ENCODE measurements around the gene MYOM1.

DNA sequence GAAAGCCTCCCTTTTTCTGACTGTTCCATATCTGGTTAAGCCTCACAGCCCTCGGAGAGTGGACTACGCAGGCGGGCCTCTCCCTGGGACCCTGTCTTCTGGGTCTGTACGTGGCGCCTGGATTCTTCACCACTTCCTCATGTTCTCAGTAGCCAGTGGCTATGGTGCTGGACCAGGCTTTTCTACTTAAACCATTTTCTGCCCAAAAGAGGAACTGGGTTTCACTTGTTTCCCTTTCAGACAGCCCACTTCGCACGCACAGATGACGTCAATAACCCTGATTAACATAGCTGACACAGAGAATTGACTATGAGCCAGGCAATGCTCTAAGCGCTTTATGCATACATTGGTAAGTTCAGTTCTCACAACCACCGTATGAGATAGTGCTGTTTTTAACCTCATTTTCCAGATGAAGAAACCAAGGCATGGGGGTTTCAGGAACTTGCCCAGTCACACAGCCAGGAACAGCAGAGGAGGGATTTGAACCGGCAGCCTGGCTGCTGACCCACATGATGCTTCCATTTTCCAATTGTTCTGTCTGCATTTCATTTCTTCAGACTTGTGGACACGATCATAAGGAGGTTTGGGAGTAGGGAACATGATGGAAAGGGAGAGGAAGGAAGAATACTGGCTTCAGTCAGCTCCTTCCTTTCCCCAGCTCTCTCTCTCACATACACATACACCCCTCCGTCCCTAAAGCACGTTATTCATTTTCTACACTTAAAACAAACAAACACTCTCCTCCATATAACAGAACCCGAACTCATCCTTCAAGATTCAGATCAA is 41.7 kb downstream of the MYOM1 start:
- TF ChIP-seq POLR2AphosphoS5 (IDR thresholded peaks at IDR 0.05; ENCODE audit: low read depth, low read length) (no peak), SIN3A (IDR thresholded peaks at IDR 0.05; ENCODE audit: borderline replicate concordance, insufficient read depth, low read length) (no peak), TAF1 (IDR thresholded peaks at IDR 0.05; ENCODE audit: borderline replicate concordance, insufficient read depth, low read length) (no peak)
- TF ChIP-seq, protein P1, sequence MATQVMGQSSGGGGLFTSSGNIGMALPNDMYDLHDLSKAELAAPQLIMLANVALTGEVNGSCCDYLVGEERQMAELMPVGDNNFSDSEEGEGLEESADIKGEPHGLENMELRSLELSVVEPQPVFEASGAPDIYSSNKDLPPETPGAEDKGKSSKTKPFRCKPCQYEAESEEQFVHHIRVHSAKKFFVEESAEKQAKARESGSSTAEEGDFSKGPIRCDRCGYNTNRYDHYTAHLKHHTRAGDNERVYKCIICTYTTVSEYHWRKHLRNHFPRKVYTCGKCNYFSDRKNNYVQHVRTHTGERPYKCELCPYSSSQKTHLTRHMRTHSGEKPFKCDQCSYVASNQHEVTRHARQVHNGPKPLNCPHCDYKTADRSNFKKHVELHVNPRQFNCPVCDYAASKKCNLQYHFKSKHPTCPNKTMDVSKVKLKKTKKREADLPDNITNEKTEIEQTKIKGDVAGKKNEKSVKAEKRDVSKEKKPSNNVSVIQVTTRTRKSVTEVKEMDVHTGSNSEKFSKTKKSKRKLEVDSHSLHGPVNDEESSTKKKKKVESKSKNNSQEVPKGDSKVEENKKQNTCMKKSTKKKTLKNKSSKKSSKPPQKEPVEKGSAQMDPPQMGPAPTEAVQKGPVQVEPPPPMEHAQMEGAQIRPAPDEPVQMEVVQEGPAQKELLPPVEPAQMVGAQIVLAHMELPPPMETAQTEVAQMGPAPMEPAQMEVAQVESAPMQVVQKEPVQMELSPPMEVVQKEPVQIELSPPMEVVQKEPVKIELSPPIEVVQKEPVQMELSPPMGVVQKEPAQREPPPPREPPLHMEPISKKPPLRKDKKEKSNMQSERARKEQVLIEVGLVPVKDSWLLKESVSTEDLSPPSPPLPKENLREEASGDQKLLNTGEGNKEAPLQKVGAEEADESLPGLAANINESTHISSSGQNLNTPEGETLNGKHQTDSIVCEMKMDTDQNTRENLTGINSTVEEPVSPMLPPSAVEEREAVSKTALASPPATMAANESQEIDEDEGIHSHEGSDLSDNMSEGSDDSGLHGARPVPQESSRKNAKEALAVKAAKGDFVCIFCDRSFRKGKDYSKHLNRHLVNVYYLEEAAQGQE (IDR thresholded peaks at IDR 0.05; ENCODE audit: insufficient read depth in 1 of 2, low read depth in 2 of 2, low read length in 2 of 2) = no peak
